ENCODE measurements around the gene ARL4C.

The ARL4C gene

DNA sequence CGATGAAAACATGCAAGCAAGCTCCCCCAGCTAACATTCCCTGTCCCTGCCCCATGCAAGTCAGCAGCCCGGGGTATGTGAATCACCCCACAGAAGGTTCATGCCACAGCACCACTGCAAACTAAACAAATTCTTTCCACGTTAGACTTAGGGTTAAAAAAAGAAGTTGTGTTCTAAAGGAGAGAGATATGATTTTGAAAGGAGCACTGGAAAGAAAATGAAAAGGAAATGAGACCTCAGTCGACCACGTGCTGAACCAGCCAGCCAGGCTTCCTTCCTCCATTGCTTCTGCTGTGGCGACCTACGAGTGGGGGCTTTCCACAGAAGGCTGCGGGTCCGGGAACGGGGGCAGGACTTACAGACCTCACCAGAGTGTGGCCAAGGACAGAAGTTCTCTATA lies 52.0 kb downstream of the ARL4C start:
- DNase-seq, result no peak

GRCh38 chr2:234444242-234444730 lies 52.6 kb downstream of the ARL4C start:
- no peak for DNase-seq
